HG03558 (cell line): ENCODE data around the gene LMBR1.
"Not testable (repeated sequence)": the region's sequence is repeated elsewhere in the genome, so short reads cannot be mapped to it uniquely, and the experiment has no call there.

Source experiments
- ATAC-seq: cut with Tn5 transposase; IDR thresholded peaks from one replicate; pipeline ENCODE4 v1.9.1; 2021; ENCODE audit warnings: moderate number of reproducible peaks; ENCODE audit not compliant: unreplicated experiment; ENCODE audit errors: extremely low read depth

LMBR1 gene

GRCh38 chr7:156892821-156893706, at the start of gene LMBR1:
Gene LMBR1, minus strand, starts transcription at chr7:156893183. Its CDS starts 190 bp downstream, at chr7:156892993.
- peak; percentile 41 for ATAC-seq

GRCh38 chr7:156942708-156943090, 49.7 kb upstream of the LMBR1 start:
- ATAC-seq, result no peak

DNA sequence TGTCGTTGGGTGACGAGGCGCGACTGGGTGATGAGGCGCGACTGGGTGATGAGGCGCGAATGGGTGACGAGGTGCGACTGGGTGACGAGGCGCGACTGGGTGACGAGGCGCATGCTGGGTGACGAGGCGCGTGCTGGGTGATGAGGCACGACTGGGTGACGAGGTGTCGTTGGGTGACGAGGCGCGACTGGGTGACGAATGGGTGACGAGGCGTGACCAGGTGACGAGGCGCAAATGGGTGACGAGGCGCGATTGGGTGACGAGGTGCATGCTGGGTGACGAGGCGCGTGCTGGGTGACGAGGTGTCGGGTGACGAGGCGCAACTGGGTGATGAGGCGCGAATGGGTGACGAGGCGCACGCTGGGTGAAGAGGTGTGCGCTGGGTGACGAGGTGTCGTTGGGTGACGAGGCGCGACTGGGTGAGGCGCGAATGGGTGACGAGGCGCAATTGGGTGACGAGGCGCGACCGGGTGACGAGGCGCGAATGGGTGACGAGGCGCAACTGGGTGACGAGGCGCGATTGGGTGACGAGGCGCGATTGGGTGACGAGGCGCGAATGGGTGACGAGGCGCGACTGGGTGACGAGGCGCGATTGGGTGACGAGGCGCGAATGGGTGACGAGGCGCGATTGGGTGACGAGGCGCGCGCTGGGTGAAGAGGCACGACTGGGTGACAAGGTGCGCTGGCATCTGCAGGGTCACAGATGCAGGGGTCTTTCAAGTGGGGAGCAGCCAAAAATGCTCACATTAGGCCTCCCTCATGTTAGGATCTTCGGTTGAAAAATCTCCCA, 48.6 kb upstream of the LMBR1 start:
- ATAC-seq, result no peak

- ATAC-seq, result no peak
These were observed 47.6 kb upstream of the LMBR1 start for GRCh38 chr7:156940421-156941122.

DNA sequence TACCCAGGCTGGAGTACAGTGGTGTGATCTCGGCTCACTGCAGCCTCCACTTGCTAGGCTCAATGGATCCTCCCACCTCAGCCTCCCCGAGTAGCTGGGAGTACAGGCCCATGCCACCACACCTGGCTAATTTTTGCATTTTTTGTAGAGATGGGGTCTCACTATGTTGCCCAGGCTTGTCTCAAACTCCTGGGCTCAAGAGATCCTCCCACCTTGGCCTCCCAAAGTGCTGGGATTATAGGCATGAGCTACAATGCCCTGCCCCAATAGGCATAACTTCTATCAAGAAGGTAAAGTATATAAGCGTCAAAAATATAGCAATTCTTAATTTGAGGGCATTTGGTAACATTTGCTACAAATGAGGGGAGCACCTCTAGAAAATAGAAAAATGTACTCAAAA, 43.8 kb upstream of the LMBR1 start:
- not testable (repeated sequence) for ATAC-seq

DNA sequence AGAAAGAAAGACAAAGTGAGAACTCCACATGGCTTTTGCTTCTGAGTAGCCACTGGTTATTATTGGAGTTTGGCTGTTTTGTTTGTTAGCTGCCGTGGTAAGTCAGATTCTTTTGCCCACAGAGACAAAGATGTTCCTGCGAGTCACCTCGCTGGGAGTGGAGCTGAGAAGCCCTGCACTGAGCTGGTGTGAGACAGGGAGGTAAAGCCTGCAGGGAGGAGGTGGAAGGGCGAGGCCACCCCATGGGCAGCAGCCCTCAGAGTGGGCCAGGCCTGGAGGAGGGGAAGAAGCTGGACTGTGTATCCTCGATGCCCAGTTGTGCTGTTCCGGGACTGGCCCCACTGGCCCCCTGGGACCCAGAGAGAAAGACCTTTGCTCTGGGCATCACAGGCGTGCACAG, 42.3 kb upstream of the LMBR1 start:
- ATAC-seq, result no peak

- ATAC-seq, result no peak
These were observed 39.0 kb upstream of the LMBR1 start for GRCh38 chr7:156932006-156932405.

DNA sequence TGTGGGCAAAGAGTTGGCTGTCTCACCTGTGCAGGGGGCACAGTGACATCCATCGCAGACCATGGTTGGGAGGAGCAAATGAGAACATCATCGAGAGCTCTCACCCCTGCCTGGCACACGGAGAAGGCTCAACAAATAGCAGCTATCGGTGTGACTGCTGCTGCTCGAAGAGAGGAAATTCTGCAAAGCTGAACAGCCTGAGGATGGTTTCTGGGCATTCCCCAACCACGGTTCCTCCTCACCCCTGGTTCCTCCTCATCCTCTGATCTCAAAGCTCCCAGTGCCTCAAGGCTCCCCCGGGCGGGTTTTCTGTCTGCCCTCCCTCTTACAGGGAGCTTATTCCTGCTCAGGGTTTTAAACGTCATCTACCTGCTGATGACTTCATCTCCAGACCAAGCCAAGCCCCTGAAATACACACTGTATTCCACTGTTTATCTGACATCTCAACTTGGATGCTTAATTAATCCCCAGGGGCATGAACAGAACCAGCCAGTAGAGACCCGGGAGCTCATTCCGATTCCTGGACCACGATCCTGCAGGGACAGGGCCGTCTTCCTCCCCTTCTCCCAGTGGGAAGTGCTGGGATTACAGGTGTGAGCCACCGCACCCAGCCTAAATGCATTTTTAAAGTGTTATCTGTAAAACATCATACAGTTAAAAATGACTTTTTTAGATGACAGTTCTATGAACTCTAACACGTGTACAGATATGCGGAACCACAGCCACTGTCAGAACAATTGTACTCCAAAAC, 37.0 kb upstream of the LMBR1 start:
- no peak for ATAC-seq

- ATAC-seq, result no peak
These were observed 35.4 kb upstream of the LMBR1 start for GRCh38 chr7:156928406-156928747.

DNA sequence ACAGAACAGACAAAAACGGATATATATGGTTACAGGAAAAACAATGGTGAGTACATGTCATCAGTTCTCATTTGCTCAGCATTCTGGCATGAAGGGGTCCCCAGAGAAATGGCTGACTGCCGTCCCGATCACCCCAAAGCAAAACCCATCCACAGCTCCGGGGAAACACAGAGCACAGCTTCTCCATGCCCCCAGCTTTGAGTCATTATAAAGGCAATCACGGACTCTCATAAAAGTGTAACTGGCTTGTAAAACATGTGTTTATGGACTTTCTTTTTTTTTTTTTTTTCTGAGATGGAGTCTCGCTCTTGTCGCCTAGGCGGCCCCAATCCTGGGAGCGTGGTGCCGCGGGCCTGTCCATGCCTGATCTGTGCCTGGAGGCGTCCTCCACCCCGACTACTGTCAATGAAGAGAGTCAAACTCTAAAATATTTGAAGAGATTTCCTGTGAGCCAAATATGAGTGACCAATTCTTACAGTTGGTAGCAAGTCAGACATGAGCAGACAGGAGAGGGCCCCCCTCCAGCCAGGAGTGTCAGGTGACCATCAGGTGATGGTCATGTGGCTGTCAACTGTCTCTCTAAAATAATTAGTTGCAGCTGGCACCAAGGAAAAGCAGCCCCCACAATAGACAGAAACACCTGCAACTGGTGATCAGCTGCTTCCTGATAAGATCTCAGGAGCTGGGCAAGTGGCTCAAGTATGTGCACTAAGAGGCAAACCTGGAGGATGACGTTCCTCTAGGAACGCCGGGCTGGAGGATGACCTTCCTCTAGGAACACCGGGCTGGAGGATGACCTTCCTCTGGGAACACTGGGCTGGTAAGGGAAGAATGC, 34.8 kb upstream of the LMBR1 start:
- ATAC-seq, result no peak

GRCh38 chr7:156925821-156926220, 32.8 kb upstream of the LMBR1 start:
- not testable (repeated sequence) for ATAC-seq

DNA sequence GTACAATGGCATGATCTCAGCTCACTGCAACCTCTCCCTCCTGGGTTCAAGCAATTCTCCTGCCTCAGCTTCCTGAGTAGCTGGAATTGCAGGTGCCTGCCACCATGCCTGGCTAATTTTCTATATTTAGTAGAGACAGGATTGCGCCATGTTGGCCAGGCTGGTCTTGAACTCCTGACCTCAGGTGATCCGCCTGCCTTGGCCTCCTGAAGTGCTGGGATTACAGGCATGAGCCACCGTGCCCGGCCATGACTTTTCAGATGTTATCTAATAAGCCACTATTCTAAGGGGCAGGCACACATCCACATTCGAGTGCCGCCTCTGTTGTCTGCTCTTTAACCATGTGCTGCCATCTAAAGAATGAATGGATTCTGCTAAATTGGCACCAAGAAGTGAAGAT, 29.3 kb upstream of the LMBR1 start:
- ATAC-seq, result not testable (repeated sequence)

GRCh38 chr7:156920487-156921373, 27.7 kb upstream of the LMBR1 start:
- not testable (repeated sequence) for ATAC-seq

DNA sequence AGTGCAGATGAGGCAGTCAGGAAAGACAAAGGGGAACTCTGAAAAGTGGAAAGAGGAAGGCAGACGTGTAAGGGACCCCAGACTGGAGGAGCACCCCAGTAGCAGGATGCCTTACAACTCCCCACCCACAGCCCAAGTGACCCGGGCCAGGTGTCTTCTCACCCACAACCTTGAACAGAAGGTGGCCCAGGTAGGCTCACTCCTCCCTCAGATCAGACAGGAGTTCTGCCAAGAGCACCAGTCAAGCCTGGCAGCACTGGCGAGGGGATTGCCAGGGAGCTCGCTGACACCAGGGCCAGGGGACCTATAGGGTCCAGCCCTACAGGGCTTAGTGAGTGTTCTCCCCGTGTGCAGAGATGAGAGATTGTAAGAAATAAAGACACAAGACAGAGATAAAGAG, 27.1 kb upstream of the LMBR1 start:
- ATAC-seq, result no peak

- ATAC-seq, result no peak
These were observed 26.2 kb upstream of the LMBR1 start for GRCh38 chr7:156919132-156919713.

DNA sequence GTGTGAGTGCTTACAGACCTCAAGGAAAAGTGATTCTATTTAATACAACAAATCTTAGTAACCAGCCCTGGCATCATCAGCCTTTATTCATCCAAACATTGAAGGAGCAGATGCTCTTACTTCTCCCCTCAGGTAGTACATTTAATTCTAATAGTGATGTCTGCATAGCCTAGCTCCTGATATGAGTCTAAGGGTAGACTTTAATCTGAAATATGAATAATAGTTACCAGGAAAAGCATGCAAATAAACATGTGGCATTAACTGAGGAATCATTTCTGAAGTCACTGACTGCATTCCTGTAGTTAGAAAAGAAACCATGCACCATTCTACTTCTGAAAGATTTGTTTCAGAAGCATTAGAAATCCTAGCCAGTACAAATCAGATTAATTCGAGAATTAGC, 25.7 kb upstream of the LMBR1 start:
- ATAC-seq, result peak; percentile 35

DNA sequence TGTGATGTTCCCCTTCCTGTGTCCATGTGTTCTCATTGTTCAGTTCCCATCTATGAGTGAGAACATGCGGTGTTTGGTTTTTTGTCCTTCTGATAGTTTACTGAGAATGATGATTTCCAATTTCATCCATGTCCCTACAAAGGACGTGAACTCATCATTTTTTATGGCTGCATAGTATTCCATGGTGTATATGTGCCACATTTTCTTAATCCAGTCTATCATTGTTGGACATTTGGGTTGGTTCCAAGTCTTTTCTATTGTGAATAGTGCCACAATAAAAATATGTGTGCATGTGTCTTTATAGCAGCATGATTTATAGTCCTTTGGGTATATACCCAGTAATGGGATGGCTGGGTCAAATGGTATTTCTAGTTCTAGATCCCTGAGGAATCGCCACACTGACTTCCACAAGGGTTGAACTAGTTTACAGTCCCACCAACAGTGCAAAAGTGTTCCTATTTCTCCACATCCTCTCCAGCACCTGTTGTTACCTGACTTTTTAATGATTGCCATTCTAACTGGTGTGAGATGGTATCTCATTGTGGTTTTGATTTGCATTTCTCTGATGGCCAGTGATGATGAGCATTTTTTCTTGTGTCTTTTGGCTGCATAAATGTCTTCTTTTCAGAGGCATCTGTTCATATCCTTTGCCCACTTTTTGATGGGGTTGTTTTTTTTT, 16.7 kb upstream of the LMBR1 start:
- ATAC-seq, result not testable (repeated sequence)
